Endothelial cell of umbilical vein (primary cell): ENCODE measurements around the gene TOX2. TPM values are rescaled to one million over a fixed set of nuclear protein-coding genes. Genes with fewer than 3 reads are reported as not detected.

Source experiments
- BruUV-seq: library from RNA; stranded (reverse); fragments of 400-500 nt; replicated peaks from 2 replicates; lab custom pipeline; 2021; lab: Mats Ljungman, UMichigan
- CTCF ChIA-PET: fragments of 300-600, 350-600 bp; sonication (Branson Sonifier 250); formaldehyde crosslinking; loops from one replicate; lab custom pipeline; 2021; ENCODE audit warnings: antibody characterized with exemption, inconsistent platforms; lab: Charles Lee
- POLR2A ChIA-PET: fragments of 300-600, 350-600 bp; sonication (Branson Sonifier 250); formaldehyde crosslinking; loops from one replicate; lab custom pipeline; 2021; ENCODE audit warnings: antibody characterized with exemption, inconsistent platforms; lab: Charles Lee
- DNase-seq: peaks from one replicate; pipeline ENCODE4 v3.0.0-alpha.2; 2011; ENCODE audit warnings: low read depth, low spot score
- FAIRE-seq: peaks from 2 replicates; lab custom pipeline; 2011; peaks lifted over from hg19 to GRCh38; lab: Jason Lieb, UNC
- H2AFZ ChIP-seq: 2 replicates; pipeline ENCODE4 v1.6.0; 2012; ENCODE audit warnings: low read depth, low read length, control low read depth, inconsistent platforms
- H3K27ac ChIP-seq: 2 replicates; pipeline ENCODE4 v1.5.1; 2011; ENCODE audit warnings: low read depth, mild to moderate bottlenecking, control low read depth, low read length, moderate library complexity; ENCODE audit not compliant: insufficient read depth
- H3K27me3 ChIP-seq, 2 experiments: 2 replicates each; pipeline versions ENCODE4 v1.6.0 to v1.6.1; 2011; ENCODE audit warnings: low read length in 2 of 2, mixed read lengths in 1 of 2; ENCODE audit not compliant: control insufficient read depth in 2 of 2, insufficient read depth in 2 of 2
- H3K36me3 ChIP-seq, 2 experiments: 2 replicates in 1 of 2; 3 replicates in 1 of 2; pipeline ENCODE4 v1.5.1; 2011; ENCODE audit warnings: low read length in 2 of 2, mild to moderate bottlenecking in 1 of 2, moderate library complexity in 1 of 2; ENCODE audit not compliant: control insufficient read depth in 2 of 2, insufficient read depth in 2 of 2; ENCODE audit errors: extremely low read depth in 1 of 2
- H3K4me1 ChIP-seq: 3 replicates; pipeline ENCODE4 v1.5.1; 2011; ENCODE audit warnings: mild to moderate bottlenecking, low read length; ENCODE audit not compliant: control insufficient read depth, insufficient read depth; ENCODE audit errors: extremely low read depth
- H3K4me2 ChIP-seq: 2 replicates; pipeline ENCODE4 v1.6.1; 2011; ENCODE audit warnings: low read length, control low read depth, mixed read lengths; ENCODE audit not compliant: insufficient read depth
- H3K4me3 ChIP-seq, 3 experiments: fragments of 200-600 bp in 1 of 3; sonication (generic), shearing (Covaris generic) in 1 of 3; replicated peaks in 1 of 3; 2 replicates each; pipeline ENCODE4 v1.5.1; 2011 to 2016; ENCODE audit warnings: control low read depth in 3 of 3, low read length in 3 of 3, mild to moderate bottlenecking in 2 of 3, inconsistent platforms in 1 of 3, low read depth in 1 of 3, moderate library complexity in 1 of 3; ENCODE audit not compliant: insufficient read depth in 1 of 3
- H3K79me2 ChIP-seq: 2 replicates; pipeline ENCODE4 v1.6.0; 2012; ENCODE audit warnings: low read length, inconsistent platforms; ENCODE audit not compliant: control insufficient read depth, insufficient read depth
- H3K9ac ChIP-seq: replicated peaks from 2 replicates; pipeline ENCODE3; 2011; ENCODE audit warnings: low read length, control low read depth; ENCODE audit not compliant: insufficient read depth; ENCODE audit errors: extremely low read depth
- H3K9me1 ChIP-seq: replicated peaks from 3 replicates; pipeline ENCODE4 v1.6.0; 2011; ENCODE audit warnings: mild to moderate bottlenecking, low read length; ENCODE audit not compliant: control insufficient read depth, insufficient read depth; ENCODE audit errors: extremely low read depth
- H3K9me3 ChIP-seq: replicated peaks from 2 replicates; pipeline ENCODE4 v1.5.1; 2012; ENCODE audit warnings: low read length, inconsistent platforms; ENCODE audit not compliant: control insufficient read depth, insufficient read depth
- H4K20me1 ChIP-seq: replicated peaks from 2 replicates; pipeline ENCODE3; 2011; ENCODE audit warnings: mild to moderate bottlenecking, low read length; ENCODE audit not compliant: control insufficient read depth, insufficient read depth; ENCODE audit errors: extremely low read depth
- CTCF ChIP-seq, 2 donors: IDR thresholded peaks; 1 replicate in 1 of 2; 2 replicates in 1 of 2; pipeline ENCODE4 v1.5.1; 2011; ENCODE audit warnings: low read length in 2 of 2, mild to moderate bottlenecking in 2 of 2, moderate library complexity in 2 of 2, control low read depth in 1 of 2, inconsistent platforms in 1 of 2, low read depth in 1 of 2; ENCODE audit not compliant: insufficient read depth in 1 of 2; ENCODE audit errors: extremely low read depth in 1 of 2
- EZH2 ChIP-seq: IDR thresholded peaks from 2 replicates; pipeline ENCODE4 v1.6.1; 2012; ENCODE audit warnings: borderline replicate concordance, low read depth, mild to moderate bottlenecking, moderate library complexity, low read length, inconsistent platforms; ENCODE audit not compliant: severe bottlenecking
- FOS ChIP-seq: IDR thresholded peaks from 2 replicates; pipeline ENCODE4 v1.6.1; 2011; ENCODE audit warnings: mild to moderate bottlenecking, low read length, moderate library complexity, borderline replicate concordance; ENCODE audit not compliant: insufficient read depth
- GATA2 ChIP-seq: IDR thresholded peaks from 2 replicates; pipeline ENCODE4 v1.7.0; 2011; ENCODE audit warnings: low read depth, mild to moderate bottlenecking, moderate library complexity, mixed read lengths, low read length; ENCODE audit not compliant: insufficient read length, insufficient read depth
- JUN ChIP-seq: IDR thresholded peaks from 2 replicates; pipeline ENCODE4 v1.6.1; 2011; ENCODE audit warnings: borderline replicate concordance, low read depth; ENCODE audit not compliant: insufficient read length, insufficient read depth
- MAX ChIP-seq: IDR thresholded peaks from 2 replicates; pipeline ENCODE4 v1.6.1; 2011; ENCODE audit not compliant: insufficient read depth, insufficient read length
- MYC ChIP-seq: IDR thresholded peaks from one replicate; pipeline ENCODE4 v1.6.1; 2011; ENCODE audit warnings: mild to moderate bottlenecking, low read depth, low read length
- POLR2A ChIP-seq: IDR thresholded peaks from 2 replicates; pipeline ENCODE4 v1.6.1; 2012; ENCODE audit warnings: low read depth, mild to moderate bottlenecking, control low read depth, low read length
- POLR2AphosphoS5 ChIP-seq: IDR thresholded peaks from 2 replicates; pipeline ENCODE4 v1.6.1; 2012; ENCODE audit warnings: low read depth, mild to moderate bottlenecking, control low read depth, low read length, moderate library complexity; ENCODE audit not compliant: insufficient read depth
- dilution Hi-C: fragments of 300-500 bp; cut with MboI; formaldehyde crosslinking; loops from one replicate; pipeline ENCODE4 v1.15.0; 2019; ENCODE audit warnings: low sequenced_read_pairs; ENCODE audit not compliant: extremely low pct_ligation_motif_present
- intact Hi-C: fragments of 100-400 bp; cut with micrococcal nuclease; formaldehyde crosslinking; loops from one replicate; pipeline ENCODE4 v1.10.0; 2022
- polyA plus RNA-seq, 4 experiments: library from polyadenylated mRNA; depleted of rRNA in 3 of 4; stranded (reverse) in 3 of 4; unstranded in 1 of 4; fragments of >200 nt; gene quantifications; 2 replicates each; pipeline versions ENCODE4 v1.2.1 to v1.2.3, GENCODE V29; 2011 to 2012; ENCODE audit warnings: missing spikeins in 1 of 4
- total RNA-seq: library from RNA; stranded (reverse); gene quantifications from 2 replicates; pipeline ENCODE4 v1.2.3, GENCODE V29; 2021

Gene TOX2
- total and polyA plus RNA-seq, 2 donors (not counting 3 experiments of a cell fraction or from before 2014, with no cell fraction given) = 7.0 to 18.6 TPM

- dilution Hi-C loops (no loop called here), intact Hi-C loops (no loop called here)
- Histone ChIP-seq H3K27me3 (no peaks in the 10 kb centered on the region), H3K4me2 (no peak overlapping the region), H3K36me3 (no peaks in the 10 kb centered on the region), H3K79me2 (no peaks in the 10 kb centered on the region), H3K9me1 (no peaks in the 10 kb centered on the region), H4K20me1 (no peaks in the 10 kb centered on the region), H3K4me1 (no peaks in the 10 kb centered on the region), H3K9me3 (no peaks in the 10 kb centered on the region), H3K4me3 (no peak overlapping the region), H3K27ac (no peak overlapping the region), H2AFZ (no peak overlapping the region), H3K9ac (no peak overlapping the region)
- no peak for TF ChIP-seq MYC
- TF ChIP-seq CTCF (IDR thresholded peaks at IDR 0.05; ENCODE audit: extremely low read depth in 1 of 2, insufficient read depth in 1 of 2, low read depth in 1 of 2, low read length in 2 of 2) = no peak
- TF ChIP-seq POLR2A = no peak
- no peak for TF ChIP-seq GATA2
- no peak for TF ChIP-seq MAX
- no peak for TF ChIP-seq JUN
- TF ChIP-seq EZH2 = no peak
- TF ChIP-seq FOS = no peak
- TF ChIP-seq POLR2AphosphoS5 = no peak
- CTCF ChIA-PET = no interaction called here
- POLR2A ChIA-PET = no interaction called here
- FAIRE-seq = no peak
- no peak for DNase-seq
- BruUV-seq = no TSS peak
These were observed 77.3 kb downstream of the TOX2 start for GRCh38 chr20:43991982-43992381.
